Liver (tissue), 3 donors: ENCODE data around the gene SECISBP2L.

ENCODE experiments used
- FOXA1 ChIP-seq: IDR thresholded peaks from 2 replicates; pipeline ENCODE4 v1.6.1; 2016; ENCODE audit warnings: antibody characterized with exemption
- JUND ChIP-seq, 2 donors: IDR thresholded peaks; 2 replicates each; pipeline ENCODE4 v1.6.1; 2016; ENCODE audit warnings: antibody characterized with exemption in 2 of 2
- SP1 ChIP-seq: IDR thresholded peaks from 2 replicates; pipeline ENCODE4 v1.6.1; 2018; ENCODE audit warnings: antibody characterized with exemption, mild to moderate bottlenecking
- TAF1 ChIP-seq: conservative IDR thresholded peaks from 2 replicates; pipeline ENCODE4 v1.6.1; 2016; ENCODE audit warnings: antibody characterized with exemption, mild to moderate bottlenecking
- YY1 ChIP-seq: IDR thresholded peaks from 2 replicates; pipeline ENCODE4 v1.6.1; 2016; ENCODE audit warnings: antibody characterized with exemption, mild to moderate bottlenecking
- TF ChIP-seq, protein P1 (sequence below): fragments of 150-350 bp; IDR thresholded peaks from 2 replicates; pipeline ENCODE4 v1.5.1; 2017; ENCODE audit warnings: improper control_type of control experiment, low read depth, low read length; ENCODE audit not compliant: missing input control
- TF ChIP-seq, protein P2 (sequence below): IDR thresholded peaks from 2 replicates; pipeline ENCODE4 v1.6.1; 2016; ENCODE audit warnings: antibody characterized with exemption
- donor health status: healthy.
- donor health status: healthy.

DNA sequence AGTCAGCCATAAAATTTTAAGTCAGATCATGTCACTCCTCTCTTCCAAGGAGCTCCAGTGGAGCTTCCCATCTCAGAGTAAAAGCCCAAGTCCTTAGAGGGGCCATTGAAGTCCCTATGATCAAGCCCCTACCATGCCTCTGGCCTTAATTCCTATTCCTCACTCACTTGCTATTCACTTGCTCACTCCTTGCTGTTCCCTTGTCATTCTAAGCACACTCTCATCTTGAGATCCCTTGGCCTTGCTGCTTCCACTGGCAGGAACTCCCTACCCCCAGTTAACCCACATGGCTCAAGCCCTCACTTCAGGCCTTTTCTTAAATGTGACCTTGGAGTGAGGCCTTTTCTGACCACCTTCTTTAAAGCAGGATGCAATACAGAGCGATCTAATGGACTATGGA lies 12.3 kb upstream of the SECISBP2L start:
- TF ChIP-seq, protein P1, sequence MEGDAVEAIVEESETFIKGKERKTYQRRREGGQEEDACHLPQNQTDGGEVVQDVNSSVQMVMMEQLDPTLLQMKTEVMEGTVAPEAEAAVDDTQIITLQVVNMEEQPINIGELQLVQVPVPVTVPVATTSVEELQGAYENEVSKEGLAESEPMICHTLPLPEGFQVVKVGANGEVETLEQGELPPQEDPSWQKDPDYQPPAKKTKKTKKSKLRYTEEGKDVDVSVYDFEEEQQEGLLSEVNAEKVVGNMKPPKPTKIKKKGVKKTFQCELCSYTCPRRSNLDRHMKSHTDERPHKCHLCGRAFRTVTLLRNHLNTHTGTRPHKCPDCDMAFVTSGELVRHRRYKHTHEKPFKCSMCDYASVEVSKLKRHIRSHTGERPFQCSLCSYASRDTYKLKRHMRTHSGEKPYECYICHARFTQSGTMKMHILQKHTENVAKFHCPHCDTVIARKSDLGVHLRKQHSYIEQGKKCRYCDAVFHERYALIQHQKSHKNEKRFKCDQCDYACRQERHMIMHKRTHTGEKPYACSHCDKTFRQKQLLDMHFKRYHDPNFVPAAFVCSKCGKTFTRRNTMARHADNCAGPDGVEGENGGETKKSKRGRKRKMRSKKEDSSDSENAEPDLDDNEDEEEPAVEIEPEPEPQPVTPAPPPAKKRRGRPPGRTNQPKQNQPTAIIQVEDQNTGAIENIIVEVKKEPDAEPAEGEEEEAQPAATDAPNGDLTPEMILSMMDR = no peak
- TF ChIP-seq JUND (IDR thresholded peaks at IDR 0.05) (no peak), YY1 (no peak), FOXA1 (no peak), TAF1 (no peak), SP1 (no peak)
- TF ChIP-seq, protein P2, sequence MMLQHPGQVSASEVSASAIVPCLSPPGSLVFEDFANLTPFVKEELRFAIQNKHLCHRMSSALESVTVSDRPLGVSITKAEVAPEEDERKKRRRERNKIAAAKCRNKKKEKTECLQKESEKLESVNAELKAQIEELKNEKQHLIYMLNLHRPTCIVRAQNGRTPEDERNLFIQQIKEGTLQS = no peak
